ENCODE measurements around the gene MFRP.

MFRP gene

GRCh38 chr11:119359365-119360214, 13.1 kb upstream of the MFRP start:
- in situ Hi-C loops (cut with MboI; ENCODE audit: low sequenced_read_pairs) = no loop called here

DNA sequence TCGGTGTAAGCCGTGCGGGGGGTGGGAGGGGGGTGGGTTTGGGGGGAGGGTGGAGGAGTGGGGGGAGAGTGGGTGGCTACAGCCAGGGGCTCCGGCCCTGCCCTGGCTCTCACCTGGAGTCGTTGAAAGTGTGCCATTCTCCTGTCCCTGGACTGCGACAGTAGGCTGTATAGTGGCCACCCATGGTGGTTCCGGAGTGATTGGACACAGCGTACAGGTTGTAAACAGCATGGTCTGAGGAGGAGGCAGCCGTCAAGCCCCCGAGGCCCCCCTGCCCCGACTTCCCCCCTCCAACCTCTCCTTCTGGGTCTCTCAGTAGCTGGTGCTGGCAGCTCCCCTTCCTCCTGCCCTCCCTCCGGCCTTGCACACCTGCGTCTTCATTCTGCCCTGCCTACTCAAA, 10.6 kb upstream of the MFRP start:
- in situ Hi-C loops (cut with MboI; ENCODE audit: low sequenced_read_pairs) = no loop called here

DNA sequence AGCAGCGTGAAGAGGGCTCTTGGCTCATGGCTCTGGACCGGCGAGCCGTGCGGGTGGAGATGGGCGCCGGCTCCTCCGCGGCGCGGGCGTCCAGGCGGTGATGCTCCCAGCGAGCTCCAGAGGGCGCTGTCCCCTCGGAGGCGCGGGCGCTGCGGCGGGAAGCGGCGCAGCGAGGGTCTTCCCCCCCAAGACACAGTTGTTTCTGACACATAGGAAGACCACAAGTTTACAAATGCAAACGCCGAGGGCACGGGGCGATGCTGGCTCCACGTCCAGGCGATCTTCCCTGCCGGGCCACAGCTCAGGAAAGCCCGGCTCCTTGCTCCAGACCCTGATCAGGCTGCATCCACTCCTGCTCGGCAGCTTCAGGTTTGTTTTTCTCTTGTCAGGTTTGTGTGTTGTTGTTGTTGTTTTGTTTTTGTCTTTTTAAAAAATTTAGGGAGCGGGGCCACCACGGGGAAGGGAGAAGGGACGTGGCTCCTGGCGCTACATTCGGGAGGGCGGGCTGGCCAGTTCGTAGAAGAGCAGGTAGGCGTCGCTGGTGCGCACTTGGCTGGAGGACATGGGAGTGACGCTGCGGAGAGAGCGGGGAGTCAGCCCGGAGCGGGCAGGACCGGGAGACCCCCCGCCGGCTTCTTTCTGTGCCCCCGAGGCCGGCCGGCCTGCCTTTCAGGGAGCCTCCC, 10.0 kb upstream of the MFRP start:
- in situ Hi-C loops (cut with MboI; ENCODE audit: low sequenced_read_pairs) = no loop called here

- in situ Hi-C loops (cut with MboI; ENCODE audit: low sequenced_read_pairs) = no loop called here
These were observed 8.8 kb upstream of the MFRP start for GRCh38 chr11:119355091-119355843.

- in situ Hi-C loops (cut with MboI; ENCODE audit: low sequenced_read_pairs) = no loop called here
These were observed 6.4 kb upstream of the MFRP start for GRCh38 chr11:119352857-119353260.

GRCh38 chr11:119351232-119351631, 4.7 kb upstream of the MFRP start:
- in situ Hi-C loops (cut with MboI; ENCODE audit: low sequenced_read_pairs) = no loop called here

DNA sequence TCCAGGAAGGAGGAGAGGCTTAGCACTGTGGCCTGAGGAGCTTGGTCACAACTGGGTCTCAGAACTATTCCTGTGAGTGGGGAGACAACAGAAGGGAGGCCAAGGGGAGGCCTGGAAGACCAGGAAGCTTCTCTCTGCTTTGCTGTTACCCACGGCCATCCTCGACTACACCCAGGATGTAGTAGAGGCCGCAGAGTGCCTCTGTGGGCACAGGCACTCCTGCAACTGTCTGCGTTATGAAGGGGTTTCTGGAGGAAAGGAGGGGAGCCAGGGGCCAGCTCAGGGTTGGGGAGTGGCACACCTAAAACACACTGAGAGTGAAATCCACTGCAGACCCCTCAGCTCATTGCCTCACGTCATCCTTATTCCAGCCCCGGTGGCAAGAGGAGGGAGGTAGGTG, 3.8 kb upstream of the MFRP start:
- in situ Hi-C loops (cut with MboI; ENCODE audit: low sequenced_read_pairs) = no loop called here

- in situ Hi-C loops (cut with MboI; ENCODE audit: low sequenced_read_pairs) = no loop called here
These were observed 1.6 kb upstream of the MFRP start for GRCh38 chr11:119347940-119348605.

- in situ Hi-C loops (cut with MboI; ENCODE audit: low sequenced_read_pairs) = no loop called here
These were observed 737 bp upstream of the MFRP start for GRCh38 chr11:119347242-119347641.

DNA sequence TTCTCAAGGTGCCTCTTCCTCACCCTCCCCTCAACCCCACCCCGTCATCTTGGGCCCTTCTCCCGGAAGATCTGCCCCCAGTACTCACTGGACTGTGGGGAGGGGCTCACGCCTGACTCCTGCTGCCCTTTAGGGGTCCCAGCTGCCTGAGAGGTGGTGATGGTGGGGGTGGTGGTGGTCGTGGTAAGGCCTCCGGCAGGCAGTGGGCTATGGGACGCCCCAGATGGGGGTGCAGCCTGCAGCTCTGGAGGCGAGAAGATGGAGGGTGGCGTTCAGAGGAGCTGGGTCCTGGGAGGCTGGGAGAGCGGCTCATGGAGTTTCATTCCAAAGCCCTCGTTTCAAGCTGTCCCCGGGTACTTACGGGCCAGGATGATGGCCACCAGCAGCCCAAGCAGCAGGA, 820 bp downstream of the MFRP start:
- in situ Hi-C loops (cut with MboI; ENCODE audit: low sequenced_read_pairs) = no loop called here

DNA sequence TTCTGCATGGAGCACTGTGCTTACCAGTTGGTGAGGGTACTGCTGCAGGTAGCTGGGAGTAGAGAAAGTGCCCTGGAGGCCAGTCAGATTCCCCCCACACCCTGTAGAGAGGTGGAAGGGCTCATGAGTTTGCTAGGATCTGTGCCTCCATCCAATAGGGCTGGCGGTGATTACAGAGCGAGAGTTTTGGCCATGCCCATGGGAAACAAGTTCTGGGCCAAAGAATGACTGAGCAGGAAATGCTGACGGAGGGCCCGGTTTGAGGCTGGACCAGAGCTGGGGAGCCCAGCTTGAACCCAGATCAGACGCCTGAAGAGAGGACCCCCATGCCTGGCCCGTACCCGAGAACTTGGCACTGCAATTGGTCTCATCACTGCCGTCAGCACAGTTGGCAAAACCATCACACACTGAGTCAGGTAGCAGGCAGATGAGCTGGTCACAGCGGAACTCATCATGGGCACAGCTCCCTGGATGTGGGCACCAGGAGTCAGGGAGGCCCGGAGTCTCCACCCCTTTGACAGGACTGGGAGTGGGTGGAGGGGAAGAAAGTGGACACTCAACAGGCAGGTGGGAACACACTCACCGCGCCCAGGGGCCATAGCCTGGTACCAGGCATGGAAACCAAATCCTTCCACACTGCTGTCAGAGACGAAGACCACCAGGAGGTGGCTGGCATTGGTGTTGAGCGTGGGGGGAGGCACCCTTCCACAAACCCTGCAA, 2.1 kb downstream of the MFRP start:
- in situ Hi-C loops (cut with MboI; ENCODE audit: low sequenced_read_pairs) = no loop called here

GRCh38 chr11:119343726-119344125, 2.8 kb downstream of the MFRP start:
- in situ Hi-C loops (cut with MboI; ENCODE audit: low sequenced_read_pairs) = no loop called here

DNA sequence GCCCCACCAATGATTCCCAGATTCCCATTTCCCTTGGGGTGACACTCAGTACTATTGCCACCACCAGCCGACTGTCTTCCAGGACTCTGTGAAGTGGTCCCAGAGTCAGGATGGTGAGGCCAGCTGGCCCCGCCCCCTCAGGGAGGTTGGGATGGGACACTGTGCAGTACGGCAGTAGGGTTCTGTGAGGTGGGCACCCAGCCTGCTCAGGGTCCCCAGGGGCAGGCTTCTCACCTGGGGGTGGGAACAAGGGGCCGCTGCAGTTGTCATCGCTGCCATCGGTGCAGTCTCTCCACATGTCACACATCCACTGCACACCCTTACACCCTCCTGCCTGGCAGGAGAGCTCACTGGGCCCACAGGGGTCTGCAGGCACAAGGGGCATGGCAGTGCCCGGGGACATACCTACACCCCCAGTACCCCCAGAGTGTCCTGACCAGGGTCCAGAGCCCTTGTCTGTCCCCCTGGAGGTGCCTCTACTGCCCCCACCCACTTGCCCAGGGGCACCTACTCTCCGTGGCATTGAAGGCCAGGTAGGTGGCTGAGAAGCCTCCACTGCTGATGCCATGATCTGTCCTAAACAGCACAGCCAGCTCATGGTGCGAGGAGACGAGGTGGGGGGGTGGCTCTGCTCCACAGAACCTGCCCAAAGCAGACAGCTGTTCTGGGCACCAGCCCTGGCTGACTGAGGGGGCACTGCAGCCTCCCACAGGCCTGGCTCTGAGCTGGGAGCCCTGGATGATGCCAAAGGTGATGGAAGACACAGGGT, 4.0 kb downstream of the MFRP start:
- in situ Hi-C loops (cut with MboI; ENCODE audit: low sequenced_read_pairs) = no loop called here

DNA sequence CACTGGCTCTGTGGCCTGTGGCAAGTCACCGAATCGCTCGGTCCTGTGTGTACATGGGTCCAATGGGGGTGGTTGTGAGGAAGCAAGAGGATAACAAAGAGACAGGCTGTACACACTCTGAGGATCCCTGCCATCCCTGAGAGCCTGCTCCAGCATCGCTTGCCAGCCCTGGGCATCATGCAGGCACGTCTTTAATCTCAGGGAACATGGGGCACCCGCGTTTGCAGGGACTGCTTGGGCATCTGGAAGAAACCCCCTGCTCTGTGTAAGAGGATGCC, 4.5 kb downstream of the MFRP start:
- in situ Hi-C loops (cut with MboI; ENCODE audit: low sequenced_read_pairs) = no loop called here

- in situ Hi-C loops (cut with MboI; ENCODE audit: low sequenced_read_pairs) = no loop called here
These were observed 5.1 kb downstream of the MFRP start for GRCh38 chr11:119341222-119342022.

GRCh38 chr11:119340335-119341221, 5.9 kb downstream of the MFRP start, which contains the start of gene C1QTNF5:
TSS of gene C1QTNF5 (minus strand) at chr11:119340883. CDS start at chr11:119340397, 486 bp downstream.
- in situ Hi-C loops (cut with MboI; ENCODE audit: low sequenced_read_pairs) = no loop called here

DNA sequence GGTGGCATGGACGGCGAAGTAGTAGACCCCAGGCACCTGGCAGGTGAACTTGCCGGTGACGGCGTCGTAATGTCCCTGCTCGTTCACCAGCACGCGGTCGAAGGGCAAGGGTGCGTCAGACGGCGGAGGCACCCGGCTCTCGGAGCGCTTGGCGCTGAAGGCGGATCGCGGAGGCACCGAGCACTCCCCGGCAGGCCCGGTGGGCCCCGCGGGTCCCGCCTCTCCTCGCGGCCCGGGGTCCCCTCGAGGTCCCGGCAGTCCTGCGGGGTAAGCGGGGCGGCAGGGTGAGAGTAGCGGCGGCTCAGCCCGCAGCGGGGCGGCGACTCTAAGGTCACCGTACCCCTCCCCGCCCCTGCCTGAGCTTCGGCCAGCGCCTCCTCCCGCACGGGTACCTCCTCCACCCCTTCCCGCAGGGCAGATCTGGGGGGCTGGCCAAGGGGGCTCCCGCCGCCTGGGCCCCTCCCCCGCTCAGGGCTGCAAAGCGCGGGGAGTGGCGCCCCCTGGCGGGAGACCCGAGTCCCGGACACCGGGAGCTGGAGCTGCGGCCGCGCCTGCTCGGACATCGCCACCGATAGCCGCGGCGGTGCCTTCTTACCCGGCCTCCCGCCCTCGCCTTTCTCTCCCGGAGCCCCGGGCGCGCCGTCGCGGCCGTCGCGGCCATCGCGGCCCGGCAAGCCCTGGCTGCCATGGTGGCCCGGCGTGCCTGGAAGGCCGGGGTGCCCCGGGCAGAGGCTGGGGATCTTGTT, 6.7 kb downstream of the MFRP start:
- in situ Hi-C loops (cut with MboI; ENCODE audit: low sequenced_read_pairs) = no loop called here
